SU-DHL-6 (cell line): ENCODE measurements around the gene VANGL2.

Source experiments
- H2AFZ ChIP-seq: fragments of 200-600 bp; sonication (generic); 2 replicates; pipeline ENCODE4 v1.6.1; 2014; ENCODE audit warnings: low read depth, mild to moderate bottlenecking, moderate library complexity, mixed read lengths, antibody characterized with exemption, low read length; ENCODE audit not compliant: severe bottlenecking
- H3F3A ChIP-seq: fragments of 200-600 bp; shearing (Covaris generic); 2 replicates; pipeline ENCODE4 v1.6.0; 2016; ENCODE audit warnings: antibody characterized with exemption, mild to moderate bottlenecking; ENCODE audit not compliant: insufficient read depth
- H3K27ac ChIP-seq: fragments of 200-600 bp; sonication (generic); 2 replicates; pipeline ENCODE4 v1.5.1; 2016; ENCODE audit warnings: low read depth, mild to moderate bottlenecking, low read length, moderate library complexity, mixed read lengths
- H3K27me3 ChIP-seq: fragments of 200-600 bp; sonication (generic), shearing (Covaris generic); 2 replicates; pipeline ENCODE4 v1.6.0; 2014; ENCODE audit warnings: mild to moderate bottlenecking, low read length
- H3K36me3 ChIP-seq: fragments of 200-600 bp; sonication (generic); 2 replicates; pipeline ENCODE4 v1.6.1; 2014; ENCODE audit warnings: mild to moderate bottlenecking, low read length, mixed read lengths
- H3K4me2 ChIP-seq: fragments of 300-600, 200-600 bp; shearing (Covaris generic), sonication (generic); 2 replicates; pipeline ENCODE4 v1.6.0; 2014; ENCODE audit warnings: low read length, low read depth, mild to moderate bottlenecking; ENCODE audit not compliant: poor library complexity, severe bottlenecking
- H3K4me3 ChIP-seq: fragments of 200-600 bp; sonication (generic); 2 replicates; pipeline ENCODE4 v1.5.1; 2014; ENCODE audit warnings: antibody characterized with exemption, low read length, mild to moderate bottlenecking, mixed read lengths; ENCODE audit not compliant: insufficient read depth, poor library complexity, severe bottlenecking
- H3K79me2 ChIP-seq: fragments of 200-600 bp; sonication (generic); 2 replicates; pipeline ENCODE4 v1.6.1; 2014; ENCODE audit warnings: mild to moderate bottlenecking, low read length, moderate library complexity; ENCODE audit not compliant: insufficient read depth
- H3K9ac ChIP-seq: fragments of 200-600 bp; sonication (generic); 2 replicates; pipeline ENCODE4 v1.7.0; 2014; ENCODE audit warnings: mild to moderate bottlenecking, low read length
- H3K9me2 ChIP-seq: fragments of 200-600 bp; sonication (generic); replicated peaks from 2 replicates; pipeline ENCODE4 v1.6.1; 2014; ENCODE audit warnings: low read length; ENCODE audit not compliant: insufficient read depth
- H3K9me3 ChIP-seq: fragments of 200-600 bp; sonication (generic); 2 replicates; pipeline ENCODE4 v1.6.1; 2014; ENCODE audit warnings: low read length, mixed read lengths; ENCODE audit not compliant: insufficient read depth
- H4K20me1 ChIP-seq: fragments of 200-600 bp; sonication (generic); 2 replicates; pipeline ENCODE4 v1.6.1; 2014; ENCODE audit warnings: low read depth, mild to moderate bottlenecking, antibody characterized with exemption, low read length, moderate library complexity, mixed read lengths
- CTCF ChIP-seq: fragments of 200-600 bp; sonication (generic); IDR thresholded peaks from one replicate; pipeline ENCODE4 v1.5.1; 2017; ENCODE audit warnings: antibody characterized with exemption, mild to moderate bottlenecking, low read length, moderate library complexity; ENCODE audit not compliant: insufficient read depth, poor library complexity, severe bottlenecking
- EZH2phosphoT487 ChIP-seq: fragments of 200-600 bp; sonication (generic), shearing (Covaris generic); conservative IDR thresholded peaks from 2 replicates; pipeline ENCODE4 v1.6.1; 2018; ENCODE audit warnings: mild to moderate bottlenecking, antibody characterized with exemption, low read length, moderate library complexity, mixed read lengths

VANGL2 gene

DNA sequence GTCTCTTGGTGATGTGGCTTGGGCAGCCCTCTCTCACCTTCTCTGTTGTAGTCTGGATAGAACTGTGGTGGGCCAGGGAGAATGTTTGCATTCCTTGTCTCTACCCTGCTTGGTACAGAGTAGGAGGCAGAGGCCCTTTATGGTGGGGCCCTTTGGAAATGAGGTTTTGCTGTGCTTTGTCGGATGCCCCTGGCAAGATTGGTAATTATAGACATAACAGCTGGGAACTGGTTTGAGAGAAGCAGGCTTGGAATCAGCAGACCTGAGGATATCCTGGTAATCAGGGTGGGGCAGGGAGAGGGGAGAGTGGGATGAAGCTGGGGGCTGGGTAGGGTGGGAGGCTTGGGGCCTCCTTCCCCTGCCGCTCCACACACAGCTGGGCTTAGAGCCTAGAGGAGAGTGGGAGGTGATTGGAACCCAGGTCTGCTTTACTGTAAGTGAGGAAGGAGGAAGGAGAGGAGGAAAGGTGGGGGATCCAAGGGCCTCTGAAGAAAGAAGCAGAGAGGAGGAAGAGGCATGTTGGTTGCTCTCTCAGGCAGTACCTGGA, 5.0 kb downstream of the VANGL2 start:
- H3F3A ChIP-seq: no peaks in the 10 kb centered on the region
- no peak for TF ChIP-seq CTCF
- no peaks in the 10 kb centered on the region for H3K9me2 ChIP-seq

DNA sequence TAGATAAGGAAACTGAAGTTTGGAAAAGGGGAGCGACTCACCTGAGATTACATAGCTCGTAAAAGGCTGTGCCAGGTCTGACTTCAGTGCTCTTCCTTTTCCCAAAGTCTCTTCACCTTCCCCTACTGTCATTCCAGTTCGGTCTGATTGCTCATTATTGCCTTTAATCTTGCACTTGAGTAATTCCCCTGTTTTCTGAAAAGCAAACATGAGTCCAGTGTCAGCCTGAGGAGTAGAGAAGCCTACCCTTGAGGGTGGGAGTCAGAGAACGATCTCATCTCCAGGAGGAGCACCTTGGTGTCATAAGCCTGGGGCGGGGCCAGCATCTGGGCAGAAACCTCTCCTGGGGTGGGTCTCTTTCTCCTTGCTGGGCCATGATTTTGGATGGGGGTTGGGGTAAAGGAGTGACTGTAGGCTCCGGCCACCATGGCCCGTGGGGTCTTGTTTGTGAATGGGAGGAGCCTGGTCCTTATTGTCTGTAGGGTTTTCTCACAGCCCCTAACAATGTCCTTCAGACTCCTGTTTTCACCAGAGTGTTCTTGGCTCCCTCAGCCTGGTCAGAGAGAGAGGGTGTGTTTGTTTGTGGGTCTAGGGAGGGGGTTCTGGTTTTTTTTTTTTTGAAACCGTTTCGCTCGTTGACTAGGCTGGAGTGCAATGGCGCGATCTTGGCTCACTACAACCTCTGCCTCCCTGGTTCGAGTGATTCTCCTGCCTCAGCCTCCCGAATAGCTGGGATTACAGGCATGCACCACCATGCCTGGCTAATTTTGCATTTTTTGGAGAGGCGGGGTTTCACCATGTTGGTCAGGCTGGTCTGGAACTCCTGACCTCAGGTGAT, 6.0 kb downstream of the VANGL2 start:
- no peak overlapping the region for H3K27ac ChIP-seq
- H2AFZ ChIP-seq: no peak overlapping the region
- no peak overlapping the region for H3K4me2 ChIP-seq
- H3K9me2 ChIP-seq: no peaks in the 10 kb centered on the region
- no peak overlapping the region for H3K4me3 ChIP-seq
- no peaks in the 10 kb centered on the region; the same call in 1 of the 2 replicates for H3K27me3 ChIP-seq
- H3F3A ChIP-seq: no peaks in the 10 kb centered on the region
- no peak overlapping the region for H3K9ac ChIP-seq
- no peaks in the 10 kb centered on the region for H4K20me1 ChIP-seq
- TF ChIP-seq CTCF: no peak
- TF ChIP-seq EZH2phosphoT487: no peak
- no peaks in the 10 kb centered on the region for H3K9me3 ChIP-seq
- H3K36me3 ChIP-seq: no peaks in the 10 kb centered on the region
- H3K79me2 ChIP-seq: no peaks in the 10 kb centered on the region

More for the DNA sequence above, 5.0 kb downstream of the VANGL2 start:
- no peak overlapping the region for H3K27ac ChIP-seq
- no peak overlapping the region for H2AFZ ChIP-seq
- H4K20me1 ChIP-seq: no peaks in the 10 kb centered on the region
- H3K9me3 ChIP-seq: no peaks in the 10 kb centered on the region
- no peaks in the 10 kb centered on the region for H3K79me2 ChIP-seq
- H3K27me3 ChIP-seq: no peaks in the 10 kb centered on the region; the same call in 1 of the 2 replicates
- no peak overlapping the region for H3K9ac ChIP-seq
- no peak overlapping the region for H3K4me2 ChIP-seq
- no peaks in the 10 kb centered on the region for H3K36me3 ChIP-seq
- no peak overlapping the region for H3K4me3 ChIP-seq

DNA sequence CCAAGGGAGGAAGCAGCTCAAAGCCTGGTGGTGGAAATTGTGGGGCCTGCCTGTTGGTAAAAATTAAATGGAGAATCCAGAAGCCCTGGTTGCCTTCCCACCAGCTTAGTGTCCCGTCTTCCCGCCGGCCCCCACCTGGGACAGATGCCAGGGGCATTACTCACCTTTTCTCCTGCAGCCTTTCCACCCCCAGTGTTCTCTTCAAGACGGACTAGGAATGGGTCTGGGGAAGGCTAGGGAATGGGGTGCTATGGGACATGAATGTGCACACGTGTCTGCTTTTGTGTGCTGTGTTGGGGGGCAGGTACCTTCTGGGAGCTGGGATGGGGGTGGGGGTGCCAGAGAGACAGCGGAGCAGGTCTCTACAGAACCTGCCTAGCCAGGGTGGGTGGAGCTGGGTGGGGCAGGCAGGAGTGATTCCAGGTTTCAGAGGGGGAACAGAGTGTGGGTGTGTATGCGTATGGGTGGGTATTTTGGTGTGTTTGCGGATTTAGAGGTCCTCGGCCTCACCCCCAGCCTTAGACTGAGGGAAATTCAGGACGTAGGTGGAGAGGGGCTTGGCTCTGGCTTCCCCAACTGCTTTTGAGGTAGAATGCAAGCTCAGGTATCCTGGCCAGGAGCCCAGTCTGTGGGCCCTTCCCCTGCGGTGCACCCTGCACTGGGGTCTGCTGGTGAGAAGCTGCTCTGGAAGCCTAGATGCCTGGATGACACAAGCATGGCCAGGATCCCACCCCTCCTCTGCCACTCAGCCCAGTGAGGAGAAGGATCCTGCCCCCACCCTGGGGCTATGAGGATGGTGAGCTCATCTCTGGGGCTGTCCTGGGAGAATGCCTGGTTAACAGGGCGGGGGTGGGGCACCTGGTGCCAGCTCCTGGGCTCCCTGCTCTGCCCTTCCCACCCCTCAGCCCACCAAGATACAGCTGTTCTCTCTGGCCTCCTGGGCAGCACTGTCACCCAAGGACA, 7.8 kb downstream of the VANGL2 start:
- Histone ChIP-seq H3K79me2 (no peaks in the 10 kb centered on the region), H3K36me3 (no peaks in the 10 kb centered on the region), H3K9me2 (no peaks in the 10 kb centered on the region), H3F3A (no peaks in the 10 kb centered on the region), H2AFZ (no peak overlapping the region), H3K4me2 (no peak overlapping the region), H3K4me3 (no peak overlapping the region), H4K20me1 (no peaks in the 10 kb centered on the region), H3K9me3 (no peaks in the 10 kb centered on the region), H3K27me3 (no peaks in the 10 kb centered on the region; the same call in 1 of the 2 replicates), H3K27ac (no peak overlapping the region), H3K9ac (no peak overlapping the region)
- TF ChIP-seq EZH2phosphoT487 (no peak), CTCF (no peak)
